K562 (cell line): ENCODE data around the gene PHYHIPL. TPM values are rescaled to one million over a fixed set of nuclear protein-coding genes. Genes with fewer than 3 reads are reported as not detected.

Experiments
- DDX20 ChIP-seq: fragments of 450-650 bp; IDR thresholded peaks from 2 replicates; pipeline ENCODE4 v1.6.1; 2016; ENCODE audit warnings: missing genetic modification characterization, low read depth, mild to moderate bottlenecking, missing compliant biosample characterization, moderate library complexity
- NONO ChIP-seq, 2 experiments: fragments of 200-400 bp in 1 of 2; fragments of 450-650 bp in 1 of 2; formaldehyde crosslinking in 1 of 2; IDR thresholded peaks; 2 replicates each; pipeline ENCODE4 v1.6.1; 2017; ENCODE audit warnings: low read depth in 2 of 2, mild to moderate bottlenecking in 2 of 2, moderate library complexity in 2 of 2, low read length in 1 of 2
- POLR2AphosphoS5 ChIP-seq: IDR thresholded peaks from 2 replicates; pipeline ENCODE4 v1.6.1; 2011; ENCODE audit warnings: mild to moderate bottlenecking, low read depth, low read length, moderate library complexity; ENCODE audit not compliant: control insufficient read depth, insufficient read depth
- YY1 ChIP-seq, 3 experiments: IDR thresholded peaks; 2 replicates each; pipeline ENCODE4 v1.6.1; 2011; ENCODE audit warnings: low read length in 2 of 3, mild to moderate bottlenecking in 2 of 3, moderate library complexity in 2 of 3, borderline replicate concordance in 1 of 3, control low read depth in 1 of 3, low read depth in 1 of 3; ENCODE audit not compliant: insufficient read depth in 3 of 3, insufficient replicate concordance in 2 of 3, control insufficient read depth in 1 of 3, insufficient read length in 1 of 3; ENCODE audit errors: extremely low read depth in 1 of 3
- ZBTB2 ChIP-seq: fragments of 450-650 bp; IDR thresholded peaks from 2 replicates; pipeline ENCODE4 v1.6.1; 2016; ENCODE audit warnings: antibody characterized with exemption
- ZNF639 ChIP-seq, 2 experiments: fragments of 200-800 bp in 1 of 2; sonication (Bioruptor generic) in 1 of 2; sonication (generic) in 1 of 2; formaldehyde crosslinking in 1 of 2; IDR thresholded peaks in 1 of 2; conservative IDR thresholded peaks in 1 of 2; 2 replicates each; pipeline versions ENCODE4 v1.5.0 to v1.6.1; 2016 to 2020; ENCODE audit warnings: missing compliant biosample characterization in 1 of 2, missing genetic modification characterization in 1 of 2, missing genetic modification reagents in 1 of 2
- polyA plus RNA-seq, 8 experiments: library from polyadenylated mRNA; depleted of rRNA in 4 of 8; stranded (reverse) in 5 of 8; unstranded in 3 of 8; fragments of >200 nt; fragmentation: Nextera tagmentation in 2 of 8; fragmentation: Illumina TruSeq in 1 of 8; extraction: Ambion mirVana in 2 of 8; extraction: Trizol in 1 of 8; gene quantifications; 2 replicates each; pipeline versions ENCODE4 v1.2.1 to v1.2.3, GENCODE V29; 2011 to 2014; ENCODE audit warnings: inconsistent platforms in 1 of 8, missing spikeins in 1 of 8
- total RNA-seq, 7 experiments: library from RNA; depleted of rRNA in 6 of 7; stranded (reverse); fragments of >200 nt in 6 of 7; fragmentation: Illumina TruSeq in 2 of 7; extraction: Trizol in 2 of 7; gene quantifications; 2 replicates each; pipeline versions ENCODE4 v1.2.1 to v1.2.3, GENCODE V29; 2011 to 2021; ENCODE audit warnings: low replicate concordance in 1 of 7
- TF ChIP-seq, protein P1 (sequence below): fragments of 250-450 bp; sonication (Bioruptor Pico); IDR thresholded peaks from 2 replicates; pipeline ENCODE4 v1.4.0; 2020; ENCODE audit warnings: borderline replicate concordance

PHYHIPL gene
- total and polyA plus RNA-seq, 9 of the 15 experiments (the other 6 are each of a cell fraction or from before 2014, with no cell fraction given) = not detected

- no peak for TF ChIP-seq ZNF639 (CRISPR knock-in tag; conservative IDR thresholded peaks at IDR 0.05 in 1 of 2, IDR thresholded peaks at IDR 0.05 in 1 of 2)
- TF ChIP-seq, protein P1, sequence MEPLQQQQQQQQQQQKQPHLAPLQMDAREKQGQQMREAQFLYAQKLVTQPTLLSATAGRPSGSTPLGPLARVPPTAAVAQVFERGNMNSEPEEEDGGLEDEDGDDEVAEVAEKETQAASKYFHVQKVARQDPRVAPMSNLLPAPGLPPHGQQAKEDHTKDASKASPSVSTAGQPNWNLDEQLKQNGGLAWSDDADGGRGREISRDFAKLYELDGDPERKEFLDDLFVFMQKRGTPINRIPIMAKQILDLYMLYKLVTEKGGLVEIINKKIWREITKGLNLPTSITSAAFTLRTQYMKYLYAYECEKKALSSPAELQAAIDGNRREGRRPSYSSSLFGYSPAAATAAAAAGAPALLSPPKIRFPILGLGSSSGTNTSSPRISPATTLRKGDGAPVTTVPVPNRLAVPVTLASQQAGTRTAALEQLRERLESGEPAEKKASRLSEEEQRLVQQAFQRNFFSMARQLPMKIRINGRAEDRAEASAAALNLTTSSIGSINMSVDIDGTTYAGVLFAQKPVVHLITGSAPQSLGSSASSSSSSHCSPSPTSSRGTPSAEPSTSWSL = no peak
- TF ChIP-seq ZBTB2 = no peak
- no peak for TF ChIP-seq POLR2AphosphoS5
- TF ChIP-seq YY1 (IDR thresholded peaks at IDR 0.05; ENCODE audit: borderline replicate concordance in 1 of 3, control insufficient read depth in 1 of 3, extremely low read depth in 1 of 3, insufficient read depth in 3 of 3, insufficient read length in 1 of 3, insufficient replicate concordance in 2 of 3, low read depth in 1 of 3, low read length in 2 of 3) = peak in 1 of 3 experiments; percentile 43
- no peak for TF ChIP-seq NONO (IDR thresholded peaks at IDR 0.05; ENCODE audit: low read depth in 2 of 2, low read length in 1 of 2)
- TF ChIP-seq DDX20 (tag) = no peak
- TF ChIP-seq, all 486 proteins: peak for 4
These were observed 58.5 kb downstream of the PHYHIPL start (continued) for GRCh38 chr10:59234816-59235429.
